Pancreas (tissue), 10 donors: ENCODE data around the gene IRF2BP2. TPM values are rescaled to one million over a fixed set of nuclear protein-coding genes. Genes with fewer than 3 reads are reported as not detected.

Experiments used
- ATAC-seq, 4 donors: fragments of 200-7000 bp; cut with Tn5 transposase; one replicate each; pipeline versions ENCODE4 v1.8.0 to v1.9.1; 2020; ENCODE audit warnings: mild to moderate bottlenecking in 4 of 4, moderate library complexity in 4 of 4
- DNase-seq, 6 donors: peaks; one replicate each; pipeline ENCODE4 v3.0.0-alpha.2; 2020
- FAIRE-seq: peaks from 2 replicates; lab custom pipeline; 2012; peaks lifted over from hg19 to GRCh38; lab: Jason Lieb, UNC
- H3K27ac ChIP-seq, 4 donors: fragments of 200-600 bp; sonication (generic); 1 replicate in 3 of 4; 2 replicates in 1 of 4; pipeline versions ENCODE4 v1.5.0 to v1.8.0; 2020
- H3K27me3 ChIP-seq, 4 donors: fragments of 200-600 bp; one replicate each; pipeline ENCODE4 v1.8.0; 2021
- H3K36me3 ChIP-seq, 3 donors: fragments of 200-600 bp; sonication (generic) in 1 of 3; one replicate each; pipeline versions ENCODE4 v1.5.0 to v1.8.0; 2020 to 2021
- H3K4me1 ChIP-seq, 3 donors: fragments of 200-600 bp; one replicate each; pipeline ENCODE4 v1.8.0; 2021
- H3K4me3 ChIP-seq, 4 donors: fragments of 200-600 bp; sonication (generic) in 2 of 4; one replicate each; pipeline versions ENCODE4 v1.5.0 to v1.8.0; 2020 to 2021
- H3K9me3 ChIP-seq, 4 donors: fragments of 200-600 bp; one replicate each; pipeline ENCODE4 v1.8.0; 2021
- CTCF ChIP-seq, 4 donors: fragments of 200-600 bp; sonication (generic) in 3 of 4; IDR thresholded peaks; one replicate each; pipeline versions ENCODE4 v1.5.0 to v1.8.0; 2021; ENCODE audit warnings: antibody characterized with exemption in 4 of 4
- WGBS, 2 donors: extraction: QIAGEN DNeasy Blood & Tissue Kit; methylation state at CpG; one replicate each; pipeline ENCODE4 v1.1.7; 2013; 5-methylcytosine and 5-hydroxymethylcytosine counted together
- intact Hi-C, 3 donors: fragments of 100-400 bp; cut with DNase I; formaldehyde crosslinking; loops; one replicate each; pipeline versions ENCODE4 v1.11.1 to v1.14.2; 2022
- polyA plus RNA-seq, 2 donors: library from polyadenylated mRNA; stranded (reverse); fragments of 200-250 nt; gene quantifications; one replicate each; pipeline ENCODE4 v1.2.3, GENCODE V29; 2013
- total RNA-seq, 6 donors: library from RNA; stranded (reverse); fragmentation: NEBNext Ultra II Directional in 4 of 6; extraction: Animal tissue kit (Norgen Biotek cat#: 25700) in 4 of 6; gene quantifications; one replicate each; pipeline versions ENCODE4 v1.2.1 to v1.2.4, GENCODE V29; 2021 to 2023
- donor health status: healthy with polysubstance abuse.
- donor health status: DM: no; HTN: no; CAD: no; lungs with moderate emphysema.
- donor health status: DM: no; HTN: no; CAD: no.
- donor health status: control.
- donor health status: control.
- donor health status: Bipolar disorder and iron deficiency.
- donor health status: DM: yes; HTN: yes; CAD: no.
- donor health status: DM: no; HTN: no; CAD: no.
- donor health status: DM: no; HTN: no; CAD: no.
- donor health status: DM: yes; HTN: yes; CAD: no.

Gene IRF2BP2
- total RNA-seq (10 to 100 TPM; 47.0 to 95.6 (median 55.0) TPM), polyA plus RNA-seq (10 to 100 TPM; 57.2 to 93.6 TPM)

- H3K27me3 ChIP-seq, result no peaks in the 10 kb centered on the region
- 1% methylated on average over 10 to 62 of the region's 62 CpGs for WGBS, 2 donors
- H3K9me3 ChIP-seq, result no peaks in the 10 kb centered on the region
- ATAC-seq (peak; percentile 44 to 59 (median 45)), FAIRE-seq (no peak), DNase-seq (peak; percentile 83 to 93 (median 90))
- H3K27ac ChIP-seq, result peak within 1 kb of the TSS; percentile 99 to 100 (median 100)
- H3K4me1 ChIP-seq, result peaks cover 29 to 35% (median 32%) of the 10 kb centered on the region in 3 donors
- H3K36me3 ChIP-seq, result peaks cover 0 to 17% (median 13%) of the 10 kb centered on the region in 3 donors
- intact Hi-C loops, result loop anchor here in 1 of 3 donors (5.0 kb wide), 1 partner anchor 352 kb away; no protein-coding TSS in a partner anchor
- no peak for TF ChIP-seq CTCF (IDR thresholded peaks at IDR 0.05)
- peak within 1 kb of the TSS; percentile 46 to 96 (median 76) for H3K4me3 ChIP-seq
Observed at GRCh38 chr1:234610061-234610665, at the start of gene IRF2BP2. TSS of gene IRF2BP2 (minus strand) at chr1:234610178. CDS start at chr1:234609494, 684 bp downstream.

- peaks cover 15 to 16% (median 16%) of the 10 kb centered on the region in 3 donors for H3K4me1 ChIP-seq
- FAIRE-seq (no peak), ATAC-seq (no peak), DNase-seq (no peak)
- H3K27ac ChIP-seq, result no peak overlapping the region
- H3K27me3 ChIP-seq, result no peaks in the 10 kb centered on the region
- H3K9me3 ChIP-seq, result no peaks in the 10 kb centered on the region
- intact Hi-C loops, result no loop called here
- 90 to 92% methylated on average over 9 of the region's 9 CpGs for WGBS, 2 donors
- H3K36me3 ChIP-seq, result no peaks in the 10 kb centered on the region
- H3K4me3 ChIP-seq, result no peak overlapping the region
- TF ChIP-seq CTCF (IDR thresholded peaks at IDR 0.05), result no peak
Observed at GRCh38 chr1:234659538-234659937, 49.6 kb upstream of the IRF2BP2 start.

- Histone ChIP-seq H3K4me3 (no peak overlapping the region), H3K4me1 (peaks cover 15 to 16% (median 16%) of the 10 kb centered on the region in 3 donors), H3K36me3 (no peaks in the 10 kb centered on the region), H3K27ac (peak overlapping the region; percentile 43 to 82 (median 66)), H3K27me3 (no peaks in the 10 kb centered on the region), H3K9me3 (no peaks in the 10 kb centered on the region)
- 14 to 20% methylated on average over 3 of the region's 3 CpGs for WGBS, 2 donors
- ATAC-seq (peak; percentile 82 to 95 (median 94)), FAIRE-seq (no peak), DNase-seq (peak; percentile 62 to 83 (median 78))
- no peak for TF ChIP-seq CTCF (IDR thresholded peaks at IDR 0.05)
- intact Hi-C loops, result no loop called here
Observed at GRCh38 chr1:234658138-234658537, 48.2 kb upstream of the IRF2BP2 start.

GRCh38 chr1:234656944-234657654 is 47.1 kb upstream of the IRF2BP2 start:
- no peak for FAIRE-seq
- H3K4me3 ChIP-seq, result no peak overlapping the region
- peak; percentile 57 to 85 (median 76) for ATAC-seq
- intact Hi-C loops, result no loop called here
- peak overlapping the region; percentile 43 to 82 (median 66) for H3K27ac ChIP-seq
- H3K9me3 ChIP-seq, result no peaks in the 10 kb centered on the region
- H3K27me3 ChIP-seq, result no peaks in the 10 kb centered on the region
- no peaks in the 10 kb centered on the region for H3K36me3 ChIP-seq
- TF ChIP-seq CTCF (IDR thresholded peaks at IDR 0.05), result no peak
- 64 to 65% methylated on average over 12 of the region's 12 CpGs for whole genome bisulfite sequencing, 2 donors
- DNase-seq, result peak in 1 of 6 donors; percentile 47
- H3K4me1 ChIP-seq, result peaks cover 15 to 16% (median 16%) of the 10 kb centered on the region in 3 donors
